ENCODE data around the gene ARPC5.

DNA sequence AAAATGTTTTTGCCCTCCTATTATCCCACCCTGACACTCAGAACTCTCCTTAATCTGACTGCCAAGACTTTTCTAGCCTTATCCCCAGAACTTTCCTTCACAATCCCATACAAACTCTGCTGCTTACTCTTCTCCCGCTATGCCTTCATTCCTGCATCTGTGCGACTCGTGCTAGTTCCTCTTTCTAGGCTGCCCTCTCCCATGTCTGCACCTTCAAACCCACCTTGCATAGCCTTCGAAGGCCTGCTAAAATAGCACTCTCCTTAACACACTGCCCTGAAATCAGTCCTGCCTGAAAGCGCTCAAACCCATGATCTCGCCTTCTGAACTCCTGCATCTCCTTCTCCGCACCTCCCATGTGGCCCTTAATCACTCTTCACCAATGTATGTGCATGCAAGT lies 42.9 kb downstream of the ARPC5 start:
- TF ChIP-seq, protein P1, sequence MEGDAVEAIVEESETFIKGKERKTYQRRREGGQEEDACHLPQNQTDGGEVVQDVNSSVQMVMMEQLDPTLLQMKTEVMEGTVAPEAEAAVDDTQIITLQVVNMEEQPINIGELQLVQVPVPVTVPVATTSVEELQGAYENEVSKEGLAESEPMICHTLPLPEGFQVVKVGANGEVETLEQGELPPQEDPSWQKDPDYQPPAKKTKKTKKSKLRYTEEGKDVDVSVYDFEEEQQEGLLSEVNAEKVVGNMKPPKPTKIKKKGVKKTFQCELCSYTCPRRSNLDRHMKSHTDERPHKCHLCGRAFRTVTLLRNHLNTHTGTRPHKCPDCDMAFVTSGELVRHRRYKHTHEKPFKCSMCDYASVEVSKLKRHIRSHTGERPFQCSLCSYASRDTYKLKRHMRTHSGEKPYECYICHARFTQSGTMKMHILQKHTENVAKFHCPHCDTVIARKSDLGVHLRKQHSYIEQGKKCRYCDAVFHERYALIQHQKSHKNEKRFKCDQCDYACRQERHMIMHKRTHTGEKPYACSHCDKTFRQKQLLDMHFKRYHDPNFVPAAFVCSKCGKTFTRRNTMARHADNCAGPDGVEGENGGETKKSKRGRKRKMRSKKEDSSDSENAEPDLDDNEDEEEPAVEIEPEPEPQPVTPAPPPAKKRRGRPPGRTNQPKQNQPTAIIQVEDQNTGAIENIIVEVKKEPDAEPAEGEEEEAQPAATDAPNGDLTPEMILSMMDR (IDR thresholded peaks at IDR 0.05), result no peak
- TF ChIP-seq, protein P2, sequence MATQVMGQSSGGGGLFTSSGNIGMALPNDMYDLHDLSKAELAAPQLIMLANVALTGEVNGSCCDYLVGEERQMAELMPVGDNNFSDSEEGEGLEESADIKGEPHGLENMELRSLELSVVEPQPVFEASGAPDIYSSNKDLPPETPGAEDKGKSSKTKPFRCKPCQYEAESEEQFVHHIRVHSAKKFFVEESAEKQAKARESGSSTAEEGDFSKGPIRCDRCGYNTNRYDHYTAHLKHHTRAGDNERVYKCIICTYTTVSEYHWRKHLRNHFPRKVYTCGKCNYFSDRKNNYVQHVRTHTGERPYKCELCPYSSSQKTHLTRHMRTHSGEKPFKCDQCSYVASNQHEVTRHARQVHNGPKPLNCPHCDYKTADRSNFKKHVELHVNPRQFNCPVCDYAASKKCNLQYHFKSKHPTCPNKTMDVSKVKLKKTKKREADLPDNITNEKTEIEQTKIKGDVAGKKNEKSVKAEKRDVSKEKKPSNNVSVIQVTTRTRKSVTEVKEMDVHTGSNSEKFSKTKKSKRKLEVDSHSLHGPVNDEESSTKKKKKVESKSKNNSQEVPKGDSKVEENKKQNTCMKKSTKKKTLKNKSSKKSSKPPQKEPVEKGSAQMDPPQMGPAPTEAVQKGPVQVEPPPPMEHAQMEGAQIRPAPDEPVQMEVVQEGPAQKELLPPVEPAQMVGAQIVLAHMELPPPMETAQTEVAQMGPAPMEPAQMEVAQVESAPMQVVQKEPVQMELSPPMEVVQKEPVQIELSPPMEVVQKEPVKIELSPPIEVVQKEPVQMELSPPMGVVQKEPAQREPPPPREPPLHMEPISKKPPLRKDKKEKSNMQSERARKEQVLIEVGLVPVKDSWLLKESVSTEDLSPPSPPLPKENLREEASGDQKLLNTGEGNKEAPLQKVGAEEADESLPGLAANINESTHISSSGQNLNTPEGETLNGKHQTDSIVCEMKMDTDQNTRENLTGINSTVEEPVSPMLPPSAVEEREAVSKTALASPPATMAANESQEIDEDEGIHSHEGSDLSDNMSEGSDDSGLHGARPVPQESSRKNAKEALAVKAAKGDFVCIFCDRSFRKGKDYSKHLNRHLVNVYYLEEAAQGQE (IDR thresholded peaks at IDR 0.05; ENCODE audit: insufficient read depth in 1 of 2, low read depth in 2 of 2, low read length in 1 of 2), result no peak
